Epidermal melanocyte (primary cell): ENCODE measurements around the gene TIMM23.
"Not testable (repeated sequence)": the region's sequence is repeated elsewhere in the genome, so short reads cannot be mapped to it uniquely, and the experiment has no call there.

Experiments used
- DNase-seq: peaks from one replicate; pipeline ENCODE4 v3.0.0; 2011; ENCODE audit warnings: low spot score; ENCODE audit not compliant: insufficient read length

TIMM23 gene

DNA sequence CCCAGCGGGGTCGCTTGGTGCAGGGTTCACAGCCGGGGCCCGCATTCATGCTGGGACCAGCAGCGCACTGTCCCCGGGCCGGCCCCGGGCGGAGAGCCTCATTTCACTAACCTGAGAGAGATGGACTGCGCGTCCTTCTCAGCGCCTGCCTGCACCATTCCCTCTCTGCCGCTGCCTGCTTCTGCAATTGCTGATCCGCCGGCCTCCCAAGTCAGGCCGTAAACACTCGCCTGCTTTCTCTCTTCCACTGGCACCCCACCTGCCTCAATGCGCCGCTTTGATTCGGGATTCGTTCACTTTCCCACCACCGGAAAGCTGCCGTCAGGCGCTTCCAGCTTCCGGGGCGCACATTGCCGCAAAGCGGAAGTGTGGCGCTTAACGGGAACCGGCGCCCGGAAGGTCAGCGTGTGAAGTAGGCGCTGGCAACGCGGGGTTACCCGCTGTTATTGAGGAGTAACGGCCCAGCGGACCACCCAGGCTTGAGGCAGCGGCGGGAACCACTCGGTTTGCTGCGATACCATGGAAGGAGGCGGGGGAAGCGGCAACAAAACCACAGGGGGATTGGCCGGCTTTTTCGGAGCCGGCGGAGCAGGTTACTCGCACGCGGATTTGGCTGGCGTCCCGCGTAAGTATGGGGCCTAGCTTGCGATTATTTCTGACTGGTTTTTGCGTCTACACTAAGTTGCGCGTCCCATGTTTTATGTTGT, at the start of gene TIMM23:
TIMM23 (plus strand) TSS at position 384 of the 707 bp plus-strand sequence; CDS start at position 520, 136 bp downstream.
- not testable (repeated sequence) for DNase-seq

DNA sequence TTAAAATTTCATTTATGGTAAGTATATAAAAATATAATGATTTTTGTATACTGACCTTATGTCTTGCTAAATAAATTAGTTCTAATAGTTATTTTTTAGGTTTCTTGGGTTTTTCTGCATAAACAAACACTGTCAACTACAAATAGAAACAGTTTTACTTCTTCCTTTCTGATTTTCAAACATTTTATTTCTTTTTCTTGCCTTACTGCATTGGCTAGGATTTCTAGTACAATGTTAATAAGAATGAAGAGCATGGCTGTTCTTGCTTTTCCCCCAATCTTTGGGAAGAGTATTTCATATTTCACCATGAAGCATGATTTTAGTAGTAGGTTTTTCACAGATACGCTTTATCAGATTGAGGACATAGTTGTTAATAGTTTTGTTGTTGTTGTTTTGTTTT, 45.5 kb upstream of the TIMM23 start:
- not testable (repeated sequence) for DNase-seq

- DNase-seq = not testable (repeated sequence)
Observed at GRCh38 chr10:45931305-45931704, 41.0 kb upstream of the TIMM23 start.

DNA sequence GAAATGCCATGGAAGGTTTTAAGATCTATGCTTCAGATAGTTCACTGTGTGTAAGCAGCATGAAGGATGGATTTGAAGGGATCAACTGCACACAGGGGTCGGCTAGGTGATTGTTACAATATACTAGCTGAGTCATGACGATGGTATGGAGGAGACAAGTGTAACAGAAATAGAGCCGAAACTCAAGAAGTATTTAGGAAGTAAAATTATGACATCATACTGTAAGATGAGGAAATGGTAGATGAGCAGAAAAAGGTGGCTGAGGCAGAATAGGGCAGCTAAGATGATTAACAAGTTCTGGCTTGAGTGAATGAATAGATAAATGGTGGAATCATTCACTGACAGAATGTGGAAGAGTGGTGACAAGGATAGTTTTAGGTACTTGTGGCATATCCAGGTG, 37.5 kb upstream of the TIMM23 start:
- not testable (repeated sequence) for DNase-seq

- DNase-seq = not testable (repeated sequence)
Observed at GRCh38 chr10:45939176-45939697, 33.1 kb upstream of the TIMM23 start.

DNA sequence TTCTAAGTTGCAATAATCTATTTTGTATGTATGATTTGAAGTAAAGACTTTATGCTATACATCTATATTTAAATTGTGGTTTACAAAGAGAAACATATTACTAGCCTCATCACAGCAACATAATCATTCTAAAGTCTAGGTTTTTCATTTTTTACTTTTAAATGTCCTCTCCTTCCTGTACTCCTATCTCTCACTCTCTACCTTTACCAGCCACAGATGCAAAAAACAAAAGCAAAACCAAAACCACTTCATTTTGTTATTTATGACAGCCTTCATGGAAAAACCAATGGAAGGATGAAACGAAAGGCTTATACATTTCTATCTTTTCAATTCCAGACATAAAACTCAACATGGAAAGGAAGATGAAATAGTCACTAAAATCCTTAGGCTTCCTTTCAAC, 31.1 kb upstream of the TIMM23 start:
- not testable (repeated sequence) for DNase-seq

DNA sequence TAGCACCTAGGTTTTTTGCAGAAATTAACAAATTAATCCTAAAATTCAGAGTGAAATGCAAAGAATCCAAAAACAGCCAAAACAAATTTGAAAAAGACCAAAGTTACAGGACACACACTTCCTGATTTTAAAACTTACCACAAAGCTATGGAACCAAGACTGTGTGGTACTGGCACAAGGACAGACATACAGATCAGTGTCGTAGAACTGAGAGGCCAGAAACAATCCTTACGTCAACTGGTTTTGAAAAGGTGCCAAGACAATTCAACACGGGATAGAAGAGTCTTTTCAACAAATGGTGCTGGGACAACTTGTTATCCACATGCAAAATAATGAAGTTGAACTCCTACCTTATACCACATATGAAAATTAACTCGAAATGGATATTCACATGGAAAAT, 26.8 kb upstream of the TIMM23 start:
- DNase-seq = not testable (repeated sequence)

DNA sequence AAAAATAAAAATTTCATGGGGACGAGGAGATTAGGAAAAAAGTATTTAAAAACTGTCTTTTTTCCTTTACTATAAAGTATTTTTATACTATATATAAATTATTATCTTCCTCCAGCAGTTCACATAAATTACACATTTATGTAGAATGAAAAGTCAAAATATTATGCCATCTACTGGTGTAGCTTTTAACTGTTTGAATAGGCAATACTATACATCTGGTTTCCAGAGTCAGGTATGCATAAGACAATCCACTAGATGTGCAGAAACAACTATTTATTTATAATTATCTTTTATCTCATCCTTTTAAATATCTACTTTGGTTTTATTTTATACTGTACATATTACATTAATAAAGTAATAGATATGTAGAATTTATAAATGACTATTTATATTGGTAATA, 24.9 kb upstream of the TIMM23 start:
- DNase-seq = not testable (repeated sequence)

GRCh38 chr10:45948801-45949200, 23.5 kb upstream of the TIMM23 start:
- not testable (repeated sequence) for DNase-seq

GRCh38 chr10:45954367-45954766, 17.9 kb upstream of the TIMM23 start:
- DNase-seq = not testable (repeated sequence)

GRCh38 chr10:45956634-45957033, 15.7 kb upstream of the TIMM23 start:
- DNase-seq = not testable (repeated sequence)

DNA sequence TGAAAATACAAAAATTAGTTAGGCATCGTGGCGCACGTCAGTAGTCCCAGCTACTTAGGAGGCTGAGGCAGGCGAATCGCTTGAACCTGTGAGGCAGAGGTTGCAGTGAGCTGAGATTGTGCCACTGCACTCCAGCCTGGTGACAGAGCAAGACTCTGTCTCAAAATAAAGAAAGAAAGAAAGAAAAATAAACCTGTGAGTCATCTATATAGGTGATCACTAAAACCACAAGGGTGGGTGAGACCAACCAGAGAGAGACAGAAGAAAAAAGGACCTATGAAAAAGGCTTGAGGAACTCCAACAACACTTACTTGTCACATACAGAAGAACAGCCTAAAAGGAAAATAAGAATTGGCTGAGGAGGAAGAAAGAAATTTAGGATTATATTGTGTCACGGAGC, 14.4 kb upstream of the TIMM23 start:
- DNase-seq = not testable (repeated sequence)

DNA sequence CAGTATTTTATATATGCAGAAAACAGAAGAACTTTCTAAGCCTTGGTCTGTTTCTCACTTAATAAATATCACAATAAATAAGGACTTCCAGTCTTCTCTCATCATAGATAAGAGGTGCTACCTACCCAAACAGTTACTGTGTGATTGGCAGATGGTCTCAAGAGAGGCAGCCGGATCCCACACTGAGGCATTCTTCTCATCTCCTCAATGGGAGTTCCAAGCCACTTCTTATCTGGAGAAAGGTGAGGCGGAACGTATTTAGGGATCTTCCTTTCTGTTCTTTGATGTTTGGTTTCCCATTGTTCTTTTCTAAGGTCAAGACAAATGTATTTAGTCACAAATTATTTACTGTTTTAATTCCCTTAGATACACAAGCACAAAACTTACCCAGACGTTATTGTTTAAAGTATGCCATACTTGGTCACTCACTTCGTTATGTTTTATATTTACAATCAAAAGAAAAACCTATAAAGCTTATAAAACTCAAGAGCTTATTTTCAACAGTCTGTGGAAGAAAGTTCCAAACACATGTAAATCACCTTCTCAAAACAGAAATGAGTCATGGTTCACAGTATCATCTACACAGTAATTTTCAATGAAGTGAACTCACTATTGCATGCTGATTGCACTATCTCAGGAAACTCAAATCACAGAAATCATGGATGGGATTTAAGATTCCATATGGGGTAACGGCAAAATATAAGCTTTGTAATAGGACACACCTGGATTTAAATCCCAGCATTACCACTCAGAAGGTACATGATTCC, 9.4 kb upstream of the TIMM23 start:
- DNase-seq = not testable (repeated sequence)

DNA sequence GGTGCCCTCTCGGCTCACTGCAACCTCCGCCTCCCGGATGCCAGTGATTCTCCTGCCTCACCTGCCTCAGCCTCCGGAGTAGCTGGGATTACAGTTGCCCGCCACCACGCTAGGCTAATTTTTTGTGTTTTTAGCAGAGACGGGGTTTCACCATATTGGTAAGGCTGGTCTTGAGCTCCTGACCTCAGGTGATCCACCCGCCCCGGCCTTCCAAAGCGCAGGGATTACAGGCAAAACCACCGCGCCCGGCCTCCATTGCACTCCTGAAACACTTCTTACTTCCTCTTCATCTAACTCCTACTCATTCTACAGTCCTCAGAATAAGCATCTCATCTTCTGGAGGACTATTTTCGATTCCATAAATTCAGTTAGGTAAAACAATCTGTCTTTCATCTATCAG, 1.3 kb upstream of the TIMM23 start:
- not testable (repeated sequence) for DNase-seq

GRCh38 chr10:45971742-45972105, 565 bp upstream of the TIMM23 start:
- not testable (repeated sequence) for DNase-seq

GRCh38 chr10:45972813-45973169, 502 bp downstream of the TIMM23 start:
- DNase-seq = not testable (repeated sequence)

GRCh38 chr10:45974041-45974440, 1.8 kb downstream of the TIMM23 start:
- DNase-seq = not testable (repeated sequence)

DNA sequence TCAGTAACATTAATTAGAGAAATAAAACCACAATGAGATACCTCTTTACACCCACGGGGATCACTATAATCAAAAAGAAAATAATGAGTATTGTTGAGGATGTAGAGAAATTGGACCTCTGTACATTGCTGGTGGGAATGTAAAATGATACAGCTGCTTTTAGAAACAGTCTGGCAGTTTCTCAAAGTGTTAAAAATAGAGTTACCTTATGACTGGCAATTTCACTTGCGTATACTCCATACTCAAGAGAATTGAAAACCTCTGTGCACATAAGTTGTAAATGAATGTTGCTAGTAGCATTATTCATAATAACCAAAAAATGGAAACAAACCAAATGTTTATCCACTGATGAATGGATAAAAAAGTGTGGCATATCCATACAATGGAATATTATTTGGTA, 6.3 kb downstream of the TIMM23 start:
- not testable (repeated sequence) for DNase-seq

DNA sequence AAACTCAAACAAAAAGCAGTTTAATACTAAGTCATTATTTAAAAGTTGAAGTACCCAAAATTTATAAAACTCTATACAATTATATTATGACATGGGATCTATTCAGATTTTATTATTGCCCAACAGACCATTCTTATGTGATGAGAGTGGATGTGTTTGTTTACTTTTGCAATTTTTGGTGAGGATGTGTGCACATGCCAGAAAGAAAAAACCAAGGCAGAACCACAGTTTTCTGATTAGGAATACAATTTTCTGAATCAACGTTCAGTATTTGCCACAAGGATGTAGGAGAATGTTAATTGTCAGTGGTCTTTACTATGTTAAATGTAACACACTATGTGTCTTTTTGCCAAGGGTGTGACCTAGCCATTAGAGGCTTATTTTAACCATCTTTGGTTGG, 9.1 kb downstream of the TIMM23 start:
- DNase-seq = not testable (repeated sequence)

DNA sequence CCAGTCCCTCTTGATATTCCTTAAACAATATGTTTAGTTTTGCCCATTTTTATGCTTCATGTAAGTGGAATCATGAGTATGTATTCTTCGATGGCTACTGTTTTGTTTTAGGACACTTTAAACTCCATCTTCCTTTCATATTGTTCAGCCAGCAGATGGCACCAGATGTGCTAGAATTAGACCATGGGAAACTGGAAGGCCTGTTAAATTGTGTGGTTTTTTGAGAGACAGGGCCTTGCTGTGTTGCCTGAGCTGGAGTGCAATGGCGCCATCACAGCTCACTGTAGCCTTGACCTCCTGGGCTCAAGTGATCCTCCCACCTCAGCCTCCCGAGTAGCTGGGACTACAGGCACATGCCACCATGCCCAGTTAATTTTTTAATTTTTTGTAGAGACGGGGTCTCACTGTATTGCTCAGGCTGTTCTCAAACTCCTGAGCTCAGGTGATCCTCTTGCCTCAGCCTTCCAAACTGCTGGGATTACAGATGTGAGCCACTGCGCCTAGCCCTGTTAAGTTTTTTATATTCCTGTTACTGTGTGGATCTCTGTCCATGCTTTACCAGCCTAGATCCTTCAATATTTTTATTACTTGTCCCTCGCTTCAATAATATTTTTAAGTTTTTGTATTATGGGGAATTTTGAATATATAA, 11.4 kb downstream of the TIMM23 start:
- DNase-seq = not testable (repeated sequence)

- DNase-seq = not testable (repeated sequence)
Observed at GRCh38 chr10:45984473-45984872, 12.2 kb downstream of the TIMM23 start.

DNA sequence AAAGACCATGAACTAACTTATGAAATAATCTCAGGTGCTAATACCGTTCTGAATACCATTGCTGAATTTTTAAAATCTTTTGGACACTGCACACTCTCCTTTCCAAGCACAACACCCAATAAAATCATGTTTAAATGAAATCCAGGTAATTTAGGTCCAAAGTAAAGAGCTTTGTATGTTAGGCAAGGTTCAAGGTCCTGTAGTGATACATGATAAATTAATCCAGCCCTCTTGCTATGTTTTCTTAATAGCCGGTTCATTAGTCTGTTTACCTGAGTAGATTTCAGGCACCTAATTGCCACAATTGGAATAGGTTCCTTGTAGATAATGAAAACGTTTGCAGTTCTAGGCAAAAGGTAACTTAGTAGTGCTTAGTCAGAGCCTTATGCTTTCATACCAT, 13.3 kb downstream of the TIMM23 start:
- not testable (repeated sequence) for DNase-seq
